Measurements from ENCODE around the gene MANEA.

GRCh38 chr6:95545226-95545625 is 32.1 kb upstream of the MANEA start:
- no peak for TF ChIP-seq JUND (IDR thresholded peaks at IDR 0.05)
- no peak for TF ChIP-seq MAX (IDR thresholded peaks at IDR 0.05; ENCODE audit: low read depth)
- TF ChIP-seq CTCF (IDR thresholded peaks at IDR 0.05) = no peak
- no peak for TF ChIP-seq CHD2 (IDR thresholded peaks at IDR 0.05; ENCODE audit: low read length, partially characterized antibody)
- TF ChIP-seq NRF1 (IDR thresholded peaks at IDR 0.05; ENCODE audit: low read depth, low read length) = no peak
- TF ChIP-seq POLR2AphosphoS5 (IDR thresholded peaks at IDR 0.05; ENCODE audit: low read depth, low read length) = no peak
- TF ChIP-seq ELF1 (IDR thresholded peaks at IDR 0.05) = no peak
- TF ChIP-seq RCOR1 (IDR thresholded peaks at IDR 0.05; ENCODE audit: low read length) = no peak
- TF ChIP-seq TAF1 (IDR thresholded peaks at IDR 0.05; ENCODE audit: borderline replicate concordance, low read depth, low read length) = no peak
- TF ChIP-seq YY1 (IDR thresholded peaks at IDR 0.05; ENCODE audit: low read depth) = no peak
- TF ChIP-seq EZH2phosphoT487 (IDR thresholded peaks at IDR 0.05; ENCODE audit: borderline replicate concordance, low read depth) = no peak
- no peak for TF ChIP-seq FOXJ3 (CRISPR knock-in tag; IDR thresholded peaks at IDR 0.05)

All from SK-N-SH (cell line).